GM19099 (cell line): ENCODE results near the gene PADI1.

Experiments
- POLR2A ChIP-seq: IDR thresholded peaks from 3 replicates; pipeline ENCODE4 v1.6.1; 2011; ENCODE audit warnings: low read depth; ENCODE audit not compliant: insufficient read length; ENCODE audit errors: extremely low read depth

PADI1 gene

GRCh38 chr1:17276568-17276967, 71.6 kb downstream of the PADI1 start:
- TF ChIP-seq POLR2A: no peak

GRCh38 chr1:17277511-17278159, 72.7 kb downstream of the PADI1 start:
- TF ChIP-seq POLR2A: no peak

- TF ChIP-seq POLR2A: no peak
These were observed 74.3 kb downstream of the PADI1 start for GRCh38 chr1:17278996-17279830.

GRCh38 chr1:17280436-17280835, 75.5 kb downstream of the PADI1 start:
- TF ChIP-seq POLR2A: no peak

- no peak for TF ChIP-seq POLR2A
These were observed 76.0 kb downstream of the PADI1 start for GRCh38 chr1:17280894-17281293.

- no peak for TF ChIP-seq POLR2A
These were observed 76.8 kb downstream of the PADI1 start for GRCh38 chr1:17281775-17282181.

GRCh38 chr1:17282836-17283235, 77.9 kb downstream of the PADI1 start:
- TF ChIP-seq POLR2A: no peak

GRCh38 chr1:17286646-17287045, 81.7 kb downstream of the PADI1 start:
- no peak for TF ChIP-seq POLR2A

GRCh38 chr1:17287130-17287776, 82.3 kb downstream of the PADI1 start:
- no peak for TF ChIP-seq POLR2A

- TF ChIP-seq POLR2A: no peak
These were observed 84.8 kb downstream of the PADI1 start for GRCh38 chr1:17289721-17290120.

- no peak for TF ChIP-seq POLR2A
These were observed 85.6 kb downstream of the PADI1 start for GRCh38 chr1:17290553-17290952.

GRCh38 chr1:17292299-17293160, 87.6 kb downstream of the PADI1 start:
- TF ChIP-seq POLR2A: no peak

- TF ChIP-seq POLR2A: no peak
These were observed 88.9 kb downstream of the PADI1 start for GRCh38 chr1:17293681-17294425.

GRCh38 chr1:17295292-17295691, 90.4 kb downstream of the PADI1 start:
- TF ChIP-seq POLR2A: no peak
